ENCODE results near the gene EPN2. TPM values are rescaled to one million over a fixed set of nuclear protein-coding genes. Genes with fewer than 3 reads are reported as not detected.

Gene EPN2
- total and polyA plus RNA-seq, 2 experiments from 2014 or later, result 34.0 to 149 TPM

DNA sequence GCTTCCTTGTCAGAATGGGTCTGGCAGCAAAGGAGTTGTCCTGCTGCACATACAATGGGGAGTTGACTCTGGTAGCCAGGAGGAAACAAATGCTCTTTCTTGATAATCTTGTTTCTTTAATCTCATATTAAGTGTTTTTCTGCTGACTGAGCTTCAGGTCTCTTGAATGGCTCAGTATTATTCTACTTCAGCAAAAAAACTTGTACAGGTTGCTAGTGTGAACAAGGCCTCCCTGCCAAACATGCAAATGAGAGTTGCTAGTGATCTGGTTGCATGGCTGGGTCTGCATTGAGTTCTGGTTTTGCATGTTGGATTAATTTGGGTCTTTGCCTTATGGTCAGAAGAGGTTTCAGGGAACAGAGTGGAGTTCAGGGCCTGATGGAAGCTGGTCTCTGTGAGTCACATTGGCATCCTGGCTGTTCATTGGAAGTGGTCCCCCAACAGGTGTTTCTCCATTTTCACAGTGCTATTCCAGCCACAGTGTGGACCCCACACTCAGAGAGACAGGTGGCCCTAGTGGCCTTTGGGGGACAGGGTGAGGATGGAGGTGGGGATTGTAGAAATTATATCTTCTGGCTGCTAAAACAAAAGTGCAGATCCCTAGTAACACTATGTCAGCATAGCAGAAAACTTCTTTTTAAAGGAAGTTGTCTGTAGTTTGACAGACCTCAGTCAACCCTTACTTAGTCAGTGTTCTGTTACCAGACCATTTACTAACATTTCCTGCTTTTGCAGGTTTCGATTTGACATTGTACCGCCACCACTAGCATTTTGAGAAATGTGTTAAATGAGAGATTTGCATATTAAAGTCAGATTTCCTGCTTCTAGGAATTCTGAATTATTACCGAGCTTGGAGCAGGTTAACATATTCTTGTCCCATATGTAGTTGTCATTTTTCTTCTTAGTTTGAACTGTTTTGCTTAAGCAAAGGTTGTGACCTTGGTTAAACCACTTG, 47.1 kb downstream of the EPN2 start:
- H3F3A ChIP-seq (replicated peaks; ENCODE audit: low read depth), result peaks cover 3% of the 10 kb centered on the region; the same call in 1 of the 2 replicates
- no peaks in the 10 kb centered on the region; the same call in 1 of the 2 replicates for H4K20me1 ChIP-seq (replicated peaks; ENCODE audit: insufficient read depth)
- 0 out of 2 replicates have a peak overlapping the region, but pooled peaks have one; percentile 21 for H3K27ac Mint-ChIP-seq
- H3K9me3 Mint-ChIP-seq, result no peaks in the 10 kb centered on the region
- DNase-seq (ENCODE audit: low spot score), result no peak
- peaks cover 57% of the 10 kb centered on the region for H3K79me2 ChIP-seq (replicated peaks; ENCODE audit: insufficient read depth)
- H3K4me1 ChIP-seq (ENCODE audit: insufficient read depth), result peaks cover 62% of the 10 kb centered on the region
- H3K27me3 ChIP-seq (ENCODE audit: insufficient read depth), result no peaks in the 10 kb centered on the region
- H3K27ac ChIP-seq (ENCODE audit: low read depth), result no peak overlapping the region
- no peak for ATAC-seq
- H3K27me3 Mint-ChIP-seq (ENCODE audit: insufficient read depth, low read depth, poor library complexity), result no peaks in the 10 kb centered on the region
- H3K4me2 ChIP-seq, result no peak overlapping the region; the same call in 1 of the 2 replicates
- H3K36me3 Mint-ChIP-seq (ENCODE audit: low read depth), result peaks cover 27% of the 10 kb centered on the region
- no peak overlapping the region for H3K4me3 ChIP-seq
- H2AFZ ChIP-seq, result no peak overlapping the region
- no peak overlapping the region for H3K4me3 Mint-ChIP-seq
- no peaks in the 10 kb centered on the region for H3K9me2 ChIP-seq (ENCODE audit: insufficient read depth)
- no peaks in the 10 kb centered on the region for H3K36me3 ChIP-seq (ENCODE audit: insufficient read depth)
- TF ChIP-seq ZNF331 (CRISPR knock-in tag; IDR thresholded peaks at IDR 0.05; ENCODE audit: low read depth) (no peak), ZNF114 (CRISPR knock-in tag; IDR thresholded peaks at IDR 0.05) (no peak), POLR2AphosphoS5 (IDR thresholded peaks at IDR 0.05; ENCODE audit: low read depth) (no peak), EZH2 (IDR thresholded peaks at IDR 0.05; ENCODE audit: low read depth, unreplicated experiment) (no peak), CREB1 (CRISPR knock-in tag; IDR thresholded peaks at IDR 0.05; ENCODE audit: low read depth) (no peak), JUNB (IDR thresholded peaks at IDR 0.05; ENCODE audit: unreplicated experiment) (no peak), EZH2phosphoT487 (IDR thresholded peaks at IDR 0.05; ENCODE audit: unreplicated experiment) (no peak), STAT1 (IDR thresholded peaks at IDR 0.05; ENCODE audit: unreplicated experiment) (no peak), NANOG (IDR thresholded peaks at IDR 0.05; ENCODE audit: borderline replicate concordance) (no peak)
- TF ChIP-seq, protein P1, sequence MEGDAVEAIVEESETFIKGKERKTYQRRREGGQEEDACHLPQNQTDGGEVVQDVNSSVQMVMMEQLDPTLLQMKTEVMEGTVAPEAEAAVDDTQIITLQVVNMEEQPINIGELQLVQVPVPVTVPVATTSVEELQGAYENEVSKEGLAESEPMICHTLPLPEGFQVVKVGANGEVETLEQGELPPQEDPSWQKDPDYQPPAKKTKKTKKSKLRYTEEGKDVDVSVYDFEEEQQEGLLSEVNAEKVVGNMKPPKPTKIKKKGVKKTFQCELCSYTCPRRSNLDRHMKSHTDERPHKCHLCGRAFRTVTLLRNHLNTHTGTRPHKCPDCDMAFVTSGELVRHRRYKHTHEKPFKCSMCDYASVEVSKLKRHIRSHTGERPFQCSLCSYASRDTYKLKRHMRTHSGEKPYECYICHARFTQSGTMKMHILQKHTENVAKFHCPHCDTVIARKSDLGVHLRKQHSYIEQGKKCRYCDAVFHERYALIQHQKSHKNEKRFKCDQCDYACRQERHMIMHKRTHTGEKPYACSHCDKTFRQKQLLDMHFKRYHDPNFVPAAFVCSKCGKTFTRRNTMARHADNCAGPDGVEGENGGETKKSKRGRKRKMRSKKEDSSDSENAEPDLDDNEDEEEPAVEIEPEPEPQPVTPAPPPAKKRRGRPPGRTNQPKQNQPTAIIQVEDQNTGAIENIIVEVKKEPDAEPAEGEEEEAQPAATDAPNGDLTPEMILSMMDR (conservative IDR thresholded peaks at IDR 0.05; ENCODE audit: low read depth in 2 of 2), result no peak
- TF ChIP-seq, protein P2, sequence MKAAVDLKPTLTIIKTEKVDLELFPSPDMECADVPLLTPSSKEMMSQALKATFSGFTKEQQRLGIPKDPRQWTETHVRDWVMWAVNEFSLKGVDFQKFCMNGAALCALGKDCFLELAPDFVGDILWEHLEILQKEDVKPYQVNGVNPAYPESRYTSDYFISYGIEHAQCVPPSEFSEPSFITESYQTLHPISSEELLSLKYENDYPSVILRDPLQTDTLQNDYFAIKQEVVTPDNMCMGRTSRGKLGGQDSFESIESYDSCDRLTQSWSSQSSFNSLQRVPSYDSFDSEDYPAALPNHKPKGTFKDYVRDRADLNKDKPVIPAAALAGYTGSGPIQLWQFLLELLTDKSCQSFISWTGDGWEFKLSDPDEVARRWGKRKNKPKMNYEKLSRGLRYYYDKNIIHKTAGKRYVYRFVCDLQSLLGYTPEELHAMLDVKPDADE (IDR thresholded peaks at IDR 0.05), result no peak
- TF ChIP-seq, protein P3, sequence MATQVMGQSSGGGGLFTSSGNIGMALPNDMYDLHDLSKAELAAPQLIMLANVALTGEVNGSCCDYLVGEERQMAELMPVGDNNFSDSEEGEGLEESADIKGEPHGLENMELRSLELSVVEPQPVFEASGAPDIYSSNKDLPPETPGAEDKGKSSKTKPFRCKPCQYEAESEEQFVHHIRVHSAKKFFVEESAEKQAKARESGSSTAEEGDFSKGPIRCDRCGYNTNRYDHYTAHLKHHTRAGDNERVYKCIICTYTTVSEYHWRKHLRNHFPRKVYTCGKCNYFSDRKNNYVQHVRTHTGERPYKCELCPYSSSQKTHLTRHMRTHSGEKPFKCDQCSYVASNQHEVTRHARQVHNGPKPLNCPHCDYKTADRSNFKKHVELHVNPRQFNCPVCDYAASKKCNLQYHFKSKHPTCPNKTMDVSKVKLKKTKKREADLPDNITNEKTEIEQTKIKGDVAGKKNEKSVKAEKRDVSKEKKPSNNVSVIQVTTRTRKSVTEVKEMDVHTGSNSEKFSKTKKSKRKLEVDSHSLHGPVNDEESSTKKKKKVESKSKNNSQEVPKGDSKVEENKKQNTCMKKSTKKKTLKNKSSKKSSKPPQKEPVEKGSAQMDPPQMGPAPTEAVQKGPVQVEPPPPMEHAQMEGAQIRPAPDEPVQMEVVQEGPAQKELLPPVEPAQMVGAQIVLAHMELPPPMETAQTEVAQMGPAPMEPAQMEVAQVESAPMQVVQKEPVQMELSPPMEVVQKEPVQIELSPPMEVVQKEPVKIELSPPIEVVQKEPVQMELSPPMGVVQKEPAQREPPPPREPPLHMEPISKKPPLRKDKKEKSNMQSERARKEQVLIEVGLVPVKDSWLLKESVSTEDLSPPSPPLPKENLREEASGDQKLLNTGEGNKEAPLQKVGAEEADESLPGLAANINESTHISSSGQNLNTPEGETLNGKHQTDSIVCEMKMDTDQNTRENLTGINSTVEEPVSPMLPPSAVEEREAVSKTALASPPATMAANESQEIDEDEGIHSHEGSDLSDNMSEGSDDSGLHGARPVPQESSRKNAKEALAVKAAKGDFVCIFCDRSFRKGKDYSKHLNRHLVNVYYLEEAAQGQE (IDR thresholded peaks at IDR 0.05; ENCODE audit: unreplicated experiment), result no peak
- TF ChIP-seq, protein P4, sequence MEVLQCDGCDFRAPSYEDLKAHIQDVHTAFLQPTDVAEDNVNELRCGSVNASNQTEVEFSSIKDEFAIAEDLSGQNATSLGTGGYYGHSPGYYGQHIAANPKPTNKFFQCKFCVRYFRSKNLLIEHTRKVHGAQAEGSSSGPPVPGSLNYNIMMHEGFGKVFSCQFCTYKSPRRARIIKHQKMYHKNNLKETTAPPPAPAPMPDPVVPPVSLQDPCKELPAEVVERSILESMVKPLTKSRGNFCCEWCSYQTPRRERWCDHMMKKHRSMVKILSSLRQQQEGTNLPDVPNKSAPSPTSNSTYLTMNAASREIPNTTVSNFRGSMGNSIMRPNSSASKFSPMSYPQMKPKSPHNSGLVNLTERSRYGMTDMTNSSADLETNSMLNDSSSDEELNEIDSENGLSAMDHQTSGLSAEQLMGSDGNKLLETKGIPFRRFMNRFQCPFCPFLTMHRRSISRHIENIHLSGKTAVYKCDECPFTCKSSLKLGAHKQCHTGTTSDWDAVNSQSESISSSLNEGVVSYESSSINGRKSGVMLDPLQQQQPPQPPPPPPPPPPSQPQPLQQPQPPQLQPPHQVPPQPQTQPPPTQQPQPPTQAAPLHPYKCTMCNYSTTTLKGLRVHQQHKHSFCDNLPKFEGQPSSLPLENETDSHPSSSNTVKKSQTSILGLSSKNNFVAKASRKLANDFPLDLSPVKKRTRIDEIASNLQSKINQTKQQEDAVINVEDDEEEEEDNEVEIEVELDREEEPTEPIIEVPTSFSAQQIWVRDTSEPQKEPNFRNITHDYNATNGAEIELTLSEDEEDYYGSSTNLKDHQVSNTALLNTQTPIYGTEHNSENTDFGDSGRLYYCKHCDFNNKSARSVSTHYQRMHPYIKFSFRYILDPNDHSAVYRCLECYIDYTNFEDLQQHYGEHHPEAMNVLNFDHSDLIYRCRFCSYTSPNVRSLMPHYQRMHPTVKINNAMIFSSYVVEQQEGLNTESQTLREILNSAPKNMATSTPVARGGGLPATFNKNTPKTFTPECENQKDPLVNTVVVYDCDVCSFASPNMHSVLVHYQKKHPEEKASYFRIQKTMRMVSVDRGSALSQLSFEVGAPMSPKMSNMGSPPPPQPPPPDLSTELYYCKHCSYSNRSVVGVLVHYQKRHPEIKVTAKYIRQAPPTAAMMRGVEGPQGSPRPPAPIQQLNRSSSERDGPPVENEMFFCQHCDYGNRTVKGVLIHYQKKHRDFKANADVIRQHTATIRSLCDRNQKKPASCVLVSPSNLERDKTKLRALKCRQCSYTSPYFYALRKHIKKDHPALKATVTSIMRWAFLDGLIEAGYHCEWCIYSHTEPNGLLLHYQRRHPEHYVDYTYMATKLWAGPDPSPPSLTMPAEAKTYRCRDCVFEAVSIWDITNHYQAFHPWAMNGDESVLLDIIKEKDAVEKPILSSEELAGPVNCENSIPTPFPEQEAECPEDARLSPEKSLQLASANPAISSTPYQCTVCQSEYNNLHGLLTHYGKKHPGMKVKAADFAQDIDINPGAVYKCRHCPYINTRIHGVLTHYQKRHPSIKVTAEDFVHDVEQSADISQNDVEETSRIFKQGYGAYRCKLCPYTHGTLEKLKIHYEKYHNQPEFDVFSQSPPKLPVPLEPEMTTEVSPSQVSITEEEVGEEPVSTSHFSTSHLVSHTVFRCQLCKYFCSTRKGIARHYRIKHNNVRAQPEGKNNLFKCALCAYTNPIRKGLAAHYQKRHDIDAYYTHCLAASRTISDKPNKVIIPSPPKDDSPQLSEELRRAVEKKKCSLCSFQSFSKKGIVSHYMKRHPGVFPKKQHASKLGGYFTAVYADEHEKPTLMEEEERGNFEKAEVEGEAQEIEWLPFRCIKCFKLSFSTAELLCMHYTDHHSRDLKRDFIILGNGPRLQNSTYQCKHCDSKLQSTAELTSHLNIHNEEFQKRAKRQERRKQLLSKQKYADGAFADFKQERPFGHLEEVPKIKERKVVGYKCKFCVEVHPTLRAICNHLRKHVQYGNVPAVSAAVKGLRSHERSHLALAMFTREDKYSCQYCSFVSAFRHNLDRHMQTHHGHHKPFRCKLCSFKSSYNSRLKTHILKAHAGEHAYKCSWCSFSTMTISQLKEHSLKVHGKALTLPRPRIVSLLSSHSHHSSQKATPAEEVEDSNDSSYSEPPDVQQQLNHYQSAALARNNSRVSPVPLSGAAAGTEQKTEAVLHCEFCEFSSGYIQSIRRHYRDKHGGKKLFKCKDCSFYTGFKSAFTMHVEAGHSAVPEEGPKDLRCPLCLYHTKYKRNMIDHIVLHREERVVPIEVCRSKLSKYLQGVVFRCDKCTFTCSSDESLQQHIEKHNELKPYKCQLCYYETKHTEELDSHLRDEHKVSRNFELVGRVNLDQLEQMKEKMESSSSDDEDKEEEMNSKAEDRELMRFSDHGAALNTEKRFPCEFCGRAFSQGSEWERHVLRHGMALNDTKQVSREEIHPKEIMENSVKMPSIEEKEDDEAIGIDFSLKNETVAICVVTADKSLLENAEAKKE (CRISPR knock-in tag; IDR thresholded peaks at IDR 0.05), result no peak
- H3K4me1 Mint-ChIP-seq, result peaks cover 65% of the 10 kb centered on the region
